ENCODE data around the gene VPS8.

Gene VPS8

GRCh38 chr3:185066251-185066650 lies 254.3 kb downstream of the VPS8 start:
- DNase-seq, result no peak

- no peak for DNase-seq
These were observed 255.2 kb downstream of the VPS8 start for GRCh38 chr3:185067173-185067572.

DNA sequence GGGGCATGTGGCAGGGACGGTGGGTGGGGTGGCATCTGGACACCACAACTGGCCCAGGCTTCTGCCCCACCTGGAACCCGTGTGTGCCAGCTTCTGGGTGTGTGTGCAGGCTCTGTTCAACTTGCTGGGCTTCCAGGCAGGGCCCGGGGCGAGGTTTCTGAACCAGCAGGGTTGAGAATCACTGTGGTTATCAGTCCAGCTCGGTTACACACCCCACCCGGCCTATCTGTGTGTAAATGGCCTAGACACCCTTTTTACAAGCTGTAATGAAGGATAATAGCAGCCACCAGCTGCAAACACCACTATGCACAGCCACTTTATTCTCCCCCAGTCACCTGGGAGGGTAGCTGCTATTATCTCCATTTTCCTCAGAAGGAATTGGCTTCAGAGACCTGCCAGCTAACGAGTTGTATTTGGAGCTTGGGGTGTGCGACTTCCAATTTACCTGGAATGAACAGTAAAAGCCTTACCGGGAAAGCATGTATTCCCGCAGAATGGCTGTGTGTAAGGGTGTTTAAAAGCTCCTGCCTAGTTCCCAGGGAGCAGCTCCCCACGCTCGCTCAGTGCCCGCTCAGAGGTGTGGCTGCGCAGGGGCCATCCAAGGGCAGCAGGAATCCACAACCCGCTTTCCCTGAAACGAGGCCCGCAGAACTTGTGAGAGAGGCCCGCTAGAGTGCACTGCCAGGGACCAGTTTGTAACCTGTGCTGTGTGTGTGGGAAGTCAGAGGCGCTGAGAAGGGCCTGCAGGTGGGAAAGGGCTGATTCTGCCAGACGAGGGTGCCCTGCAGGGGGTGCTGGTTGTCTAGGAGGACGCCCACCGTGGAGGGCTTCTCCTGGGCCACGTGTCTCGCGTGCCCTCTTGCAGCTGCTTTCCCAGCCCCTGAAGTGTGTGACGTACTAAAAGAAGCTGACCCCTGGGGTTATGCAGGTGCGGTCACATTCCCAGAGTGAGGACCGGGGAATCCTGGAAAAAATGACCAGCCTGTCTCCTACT lies 257.4 kb downstream of the VPS8 start:
- no peak for DNase-seq

- no peak for DNase-seq
These were observed 258.7 kb downstream of the VPS8 start for GRCh38 chr3:185070491-185071286.

DNA sequence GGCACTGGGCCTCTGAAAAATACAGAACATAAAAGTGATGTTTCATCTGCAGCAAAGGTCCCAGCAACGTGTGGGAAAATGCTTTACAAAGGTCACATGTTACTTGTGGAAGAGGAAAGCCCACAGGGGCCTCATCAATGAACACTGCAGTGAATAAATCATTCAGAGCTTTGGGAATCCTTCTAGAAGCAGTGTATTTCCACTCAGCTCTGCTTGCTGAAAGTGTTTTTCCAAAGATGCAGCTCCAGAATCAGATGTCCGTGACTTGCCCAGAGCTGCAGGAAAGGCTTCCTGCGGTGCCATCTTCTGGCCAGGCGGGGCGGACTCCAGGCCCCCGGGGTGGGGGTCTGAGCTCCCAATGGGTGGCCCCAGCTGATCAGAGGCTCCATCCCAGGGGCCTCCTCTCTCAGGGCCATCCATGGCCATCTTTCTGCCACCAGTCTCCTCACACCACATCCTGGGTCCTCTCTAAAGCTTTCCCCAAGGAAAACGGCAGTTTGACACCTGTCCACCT lies 259.4 kb downstream of the VPS8 start:
- no peak for DNase-seq

- DNase-seq, result no peak
These were observed 263.6 kb downstream of the VPS8 start for GRCh38 chr3:185075547-185075946.

DNA sequence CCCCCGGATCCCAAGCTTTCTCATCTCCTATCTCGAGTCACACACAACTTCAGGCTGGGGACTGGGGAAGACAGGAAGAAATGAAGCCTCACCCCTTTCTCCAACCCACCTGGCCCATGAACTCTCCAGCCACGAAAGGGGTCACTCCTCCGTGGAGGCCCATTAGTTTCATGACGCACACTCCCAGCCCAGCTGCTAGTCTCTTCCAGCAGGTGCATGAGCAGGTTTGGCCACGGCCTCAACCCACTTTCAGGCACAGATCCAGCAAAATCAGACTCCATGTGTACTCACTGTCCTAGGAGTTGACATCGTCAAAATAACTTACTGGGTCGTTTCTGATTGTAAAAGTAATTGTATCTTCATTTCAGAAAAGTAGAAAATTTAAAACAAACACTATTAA lies 264.3 kb downstream of the VPS8 start:
- no peak for DNase-seq

DNA sequence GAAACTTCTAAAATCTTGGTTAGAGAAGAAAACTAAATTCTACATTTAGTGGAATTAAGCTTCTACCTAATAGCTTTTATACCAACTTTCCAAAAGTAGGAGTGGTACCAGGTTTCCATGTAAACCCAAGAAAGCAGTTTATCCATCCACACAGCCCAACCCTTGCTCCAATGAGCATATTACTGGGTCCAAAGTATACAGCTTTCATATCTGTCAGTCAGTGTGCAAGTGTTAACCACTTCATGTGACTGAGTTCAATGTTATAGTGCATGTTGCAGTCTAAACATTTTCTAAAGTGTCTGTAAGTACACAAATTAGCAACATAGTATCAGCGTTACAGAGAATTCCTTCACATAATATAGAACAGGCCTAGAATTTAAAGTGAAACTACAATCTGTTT lies 267.7 kb downstream of the VPS8 start:
- DNase-seq, result no peak

- DNase-seq, result no peak
These were observed 269.6 kb downstream of the VPS8 start for GRCh38 chr3:185081521-185081920.

DNA sequence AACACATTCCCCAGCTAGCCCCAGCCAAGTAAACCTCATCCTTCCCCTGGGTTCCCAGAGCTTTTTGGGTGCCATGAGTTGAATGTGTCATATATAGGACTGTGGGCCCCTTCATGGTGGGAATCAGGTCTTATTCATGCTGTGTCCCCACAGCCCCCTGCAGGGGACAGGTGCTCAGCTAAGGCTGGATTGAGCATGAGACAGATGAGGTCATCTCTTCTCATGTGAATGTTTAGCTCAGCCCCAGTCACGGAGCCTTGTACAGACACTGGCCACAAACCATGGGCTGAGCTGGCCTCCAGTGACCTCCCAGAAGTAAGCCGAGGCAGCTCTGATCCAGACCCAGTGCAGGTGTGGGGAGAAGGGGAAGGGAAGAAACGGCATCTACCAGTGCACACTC lies 270.2 kb downstream of the VPS8 start:
- DNase-seq, result no peak

- no peak for DNase-seq
These were observed 270.9 kb downstream of the VPS8 start for GRCh38 chr3:185082829-185083228.

DNA sequence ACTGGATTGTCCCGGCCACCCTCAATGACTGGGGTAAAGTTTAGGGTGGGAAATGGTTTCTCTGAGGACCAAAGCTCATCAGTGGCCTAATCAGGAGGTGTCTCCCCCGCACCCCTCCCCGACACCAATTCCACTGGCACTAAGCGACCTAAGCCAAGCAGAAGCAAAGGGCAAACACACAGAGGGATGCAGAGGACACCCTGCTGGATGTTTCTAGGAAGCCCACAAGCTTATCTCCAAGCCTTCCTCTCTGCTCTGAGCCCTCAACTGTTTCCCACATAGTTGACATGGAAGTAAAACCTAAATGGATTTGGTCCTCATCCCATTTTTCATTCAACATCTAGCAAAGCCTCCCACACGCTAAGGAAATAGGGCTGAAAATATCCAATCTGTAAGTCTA lies 272.4 kb downstream of the VPS8 start:
- DNase-seq, result no peak

- no peak for DNase-seq
These were observed 272.9 kb downstream of the VPS8 start for GRCh38 chr3:185084901-185085300.

DNA sequence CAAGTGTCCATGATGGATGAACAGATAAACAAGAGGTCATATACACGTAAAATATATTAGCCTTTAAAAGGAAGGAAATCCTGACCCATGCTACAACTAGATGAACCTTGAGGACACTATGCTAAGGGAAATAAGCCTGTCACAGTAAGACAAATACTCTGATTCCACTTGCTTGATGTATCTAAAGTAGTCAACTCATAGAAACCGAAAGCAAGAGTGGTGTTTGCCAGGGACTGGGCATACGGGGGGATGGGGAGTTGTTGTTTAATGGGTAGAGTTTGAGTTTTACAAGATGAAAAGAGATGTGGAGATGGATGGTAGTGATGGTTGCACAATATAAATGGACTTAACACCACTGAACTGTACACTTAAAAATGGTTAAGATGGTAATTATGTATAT lies 275.5 kb downstream of the VPS8 start:
- no peak for DNase-seq

DNA sequence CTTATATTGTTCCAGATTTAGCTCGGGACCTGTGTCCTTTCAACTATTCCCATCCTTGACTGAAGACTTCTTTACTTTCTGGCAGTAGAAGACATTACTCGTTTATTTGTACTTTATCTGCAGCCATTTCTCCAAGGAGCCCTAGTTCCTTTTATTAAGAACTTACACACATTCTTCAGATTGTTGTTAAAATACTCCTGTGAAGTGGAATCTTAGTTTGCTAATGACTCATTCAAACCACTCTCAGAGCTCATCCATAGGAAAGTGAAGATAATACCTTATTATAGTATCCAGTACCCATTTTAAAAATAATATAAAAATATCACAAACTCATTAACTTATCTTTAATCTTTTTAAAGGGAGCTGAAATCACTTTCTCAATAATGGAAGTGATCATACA lies 277.4 kb downstream of the VPS8 start:
- no peak for DNase-seq

DNA sequence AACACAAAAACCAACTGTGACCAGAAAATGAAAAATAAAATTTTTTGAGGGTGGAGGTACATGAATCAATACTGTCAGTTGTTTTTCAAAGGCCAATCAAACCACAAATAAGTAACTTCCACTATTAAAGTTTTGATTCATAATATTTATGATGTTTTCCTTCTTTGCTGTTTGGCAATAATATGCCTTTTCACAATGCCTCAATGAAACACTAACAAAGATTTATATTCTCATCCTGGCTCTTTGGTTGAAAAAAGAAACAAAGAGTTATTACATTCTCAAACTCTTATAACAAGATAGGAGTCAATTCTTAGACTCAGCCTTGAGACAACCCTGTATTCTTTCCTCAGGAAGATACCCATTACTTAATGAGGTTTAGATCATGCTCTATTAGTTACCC lies 277.8 kb downstream of the VPS8 start:
- no peak for DNase-seq

GRCh38 chr3:185090811-185091210 lies 278.8 kb downstream of the VPS8 start:
- DNase-seq, result no peak

DNA sequence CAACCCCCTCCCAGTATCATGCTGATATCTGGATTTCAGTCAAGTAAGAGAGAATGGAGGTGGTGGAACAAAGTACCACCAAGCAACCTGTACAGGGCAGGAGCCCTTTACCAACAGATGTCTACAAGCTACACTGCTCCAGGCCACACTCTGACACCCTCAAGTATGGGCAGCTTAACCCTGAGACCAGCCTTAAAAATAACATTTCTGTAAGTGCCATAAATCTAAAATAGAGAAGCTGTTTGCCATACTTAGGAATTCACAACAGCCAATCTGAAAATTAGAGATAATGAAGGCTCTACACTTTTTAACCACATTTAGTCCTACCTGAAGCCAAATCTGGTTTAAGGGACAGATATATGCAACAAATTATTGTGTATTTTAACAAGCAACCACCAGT lies 281.1 kb downstream of the VPS8 start:
- DNase-seq, result no peak

DNA sequence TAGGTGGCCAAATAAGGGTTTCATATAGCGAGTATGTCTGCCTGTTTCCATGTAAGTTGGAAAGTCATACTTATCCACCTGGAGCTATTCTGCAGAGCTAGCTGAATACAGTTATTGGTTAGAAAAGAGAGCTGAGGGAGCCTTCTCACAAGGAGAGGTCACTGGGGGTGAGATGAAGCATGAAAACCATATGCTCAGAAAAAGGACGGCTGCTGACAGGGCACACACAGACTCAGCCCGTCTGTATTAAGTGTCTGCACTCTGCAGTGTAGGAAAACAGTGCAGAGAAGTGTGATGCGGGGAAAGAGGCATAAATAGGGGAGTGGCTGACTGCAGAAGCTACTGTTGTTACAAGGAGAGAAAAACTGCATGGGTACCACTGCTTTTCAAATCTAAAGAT lies 282.7 kb downstream of the VPS8 start:
- no peak for DNase-seq

Measured in activated CD4-positive, alpha-beta T cell treated with anti-CD3 and anti-CD28 coated beads, Interleukin-2, Interleukin-6, amounts not matched to agents 100 ng/mL and 50 ng/mL, durations not matched to agents 16 hours and 8 hours (primary cell).